GM12873 (cell line): ENCODE results near the gene NISCH.

Experiments used
- TF ChIP-seq, protein P1 (sequence below): IDR thresholded peaks from 2 replicates; pipeline ENCODE4 v1.5.1; 2012; ENCODE audit warnings: low read depth, mild to moderate bottlenecking, moderate library complexity, low read length, control low read depth; ENCODE audit not compliant: insufficient read depth; ENCODE audit errors: missing control alignments

Gene NISCH

DNA sequence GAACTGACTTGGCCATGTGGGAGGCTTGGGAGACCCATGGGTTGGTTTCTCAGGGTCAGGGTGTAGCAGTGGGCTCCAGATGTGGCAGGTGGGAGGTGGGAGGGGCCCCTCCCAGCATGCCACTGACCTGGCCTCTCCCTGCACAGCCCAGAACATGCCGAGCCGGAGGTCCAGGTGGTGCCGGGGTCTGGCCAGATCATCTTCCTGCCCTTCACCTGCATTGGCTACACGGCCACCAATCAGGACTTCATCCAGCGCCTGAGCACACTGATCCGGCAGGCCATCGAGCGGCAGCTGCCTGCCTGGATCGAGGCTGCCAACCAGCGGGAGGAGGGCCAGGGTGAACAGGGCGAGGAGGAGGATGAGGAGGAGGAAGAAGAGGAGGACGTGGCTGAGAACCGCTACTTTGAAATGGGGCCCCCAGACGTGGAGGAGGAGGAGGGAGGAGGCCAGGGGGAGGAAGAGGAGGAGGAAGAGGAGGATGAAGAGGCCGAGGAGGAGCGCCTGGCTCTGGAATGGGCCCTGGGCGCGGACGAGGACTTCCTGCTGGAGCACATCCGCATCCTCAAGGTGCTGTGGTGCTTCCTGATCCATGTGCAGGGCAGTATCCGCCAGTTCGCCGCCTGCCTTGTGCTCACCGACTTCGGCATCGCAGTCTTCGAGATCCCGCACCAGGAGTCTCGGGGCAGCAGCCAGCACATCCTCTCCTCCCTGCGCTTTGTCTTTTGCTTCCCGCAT is 31.8 kb downstream of the NISCH start:
- TF ChIP-seq, protein P1, sequence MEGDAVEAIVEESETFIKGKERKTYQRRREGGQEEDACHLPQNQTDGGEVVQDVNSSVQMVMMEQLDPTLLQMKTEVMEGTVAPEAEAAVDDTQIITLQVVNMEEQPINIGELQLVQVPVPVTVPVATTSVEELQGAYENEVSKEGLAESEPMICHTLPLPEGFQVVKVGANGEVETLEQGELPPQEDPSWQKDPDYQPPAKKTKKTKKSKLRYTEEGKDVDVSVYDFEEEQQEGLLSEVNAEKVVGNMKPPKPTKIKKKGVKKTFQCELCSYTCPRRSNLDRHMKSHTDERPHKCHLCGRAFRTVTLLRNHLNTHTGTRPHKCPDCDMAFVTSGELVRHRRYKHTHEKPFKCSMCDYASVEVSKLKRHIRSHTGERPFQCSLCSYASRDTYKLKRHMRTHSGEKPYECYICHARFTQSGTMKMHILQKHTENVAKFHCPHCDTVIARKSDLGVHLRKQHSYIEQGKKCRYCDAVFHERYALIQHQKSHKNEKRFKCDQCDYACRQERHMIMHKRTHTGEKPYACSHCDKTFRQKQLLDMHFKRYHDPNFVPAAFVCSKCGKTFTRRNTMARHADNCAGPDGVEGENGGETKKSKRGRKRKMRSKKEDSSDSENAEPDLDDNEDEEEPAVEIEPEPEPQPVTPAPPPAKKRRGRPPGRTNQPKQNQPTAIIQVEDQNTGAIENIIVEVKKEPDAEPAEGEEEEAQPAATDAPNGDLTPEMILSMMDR, result no peak

DNA sequence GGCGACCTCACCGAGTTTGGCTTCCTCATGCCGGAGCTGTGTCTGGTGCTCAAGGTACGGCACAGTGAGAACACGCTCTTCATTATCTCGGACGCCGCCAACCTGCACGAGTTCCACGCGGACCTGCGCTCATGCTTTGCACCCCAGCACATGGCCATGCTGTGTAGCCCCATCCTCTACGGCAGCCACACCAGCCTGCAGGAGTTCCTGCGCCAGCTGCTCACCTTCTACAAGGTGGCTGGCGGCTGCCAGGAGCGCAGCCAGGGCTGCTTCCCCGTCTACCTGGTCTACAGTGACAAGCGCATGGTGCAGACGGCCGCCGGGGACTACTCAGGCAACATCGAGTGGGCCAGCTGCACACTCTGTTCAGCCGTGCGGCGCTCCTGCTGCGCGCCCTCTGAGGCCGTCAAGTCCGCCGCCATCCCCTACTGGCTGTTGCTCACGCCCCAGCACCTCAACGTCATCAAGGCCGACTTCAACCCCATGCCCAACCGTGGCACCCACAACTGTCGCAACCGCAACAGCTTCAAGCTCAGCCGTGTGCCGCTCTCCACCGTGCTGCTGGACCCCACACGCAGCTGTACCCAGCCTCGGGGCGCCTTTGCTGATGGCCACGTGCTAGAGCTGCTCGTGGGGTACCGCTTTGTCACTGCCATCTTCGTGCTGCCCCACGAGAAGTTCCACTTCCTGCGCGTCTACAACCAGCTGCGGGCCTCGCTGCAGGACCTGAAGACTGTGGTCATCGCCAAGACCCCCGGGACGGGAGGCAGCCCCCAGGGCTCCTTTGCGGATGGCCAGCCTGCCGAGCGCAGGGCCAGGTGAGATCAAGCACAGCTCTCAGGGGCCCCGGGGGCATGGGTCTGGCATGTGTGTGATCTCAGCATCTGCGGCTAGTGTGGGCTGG is 32.6 kb downstream of the NISCH start:
- TF ChIP-seq, protein P1, result no peak

DNA sequence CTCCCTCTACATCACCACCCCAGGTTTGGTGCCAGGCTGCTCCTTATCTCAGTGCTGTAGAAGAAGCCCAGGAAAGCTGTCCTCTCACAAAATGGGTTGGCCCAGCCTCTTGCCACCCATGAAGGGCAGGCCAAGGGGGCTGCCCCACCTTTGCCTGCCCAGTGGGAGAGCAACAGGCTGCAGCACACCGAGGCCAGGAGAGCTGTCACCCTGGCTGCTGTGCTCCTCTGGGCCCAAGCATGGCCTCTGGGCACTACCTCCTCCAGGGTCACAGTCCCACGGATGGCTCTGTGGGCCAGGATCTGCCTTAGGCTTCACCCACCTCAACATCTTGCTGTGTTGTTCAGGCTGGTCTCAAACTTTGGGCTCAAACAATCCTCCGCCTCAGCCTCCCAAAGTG is 33.3 kb downstream of the NISCH start:
- TF ChIP-seq, protein P1, result no peak

DNA sequence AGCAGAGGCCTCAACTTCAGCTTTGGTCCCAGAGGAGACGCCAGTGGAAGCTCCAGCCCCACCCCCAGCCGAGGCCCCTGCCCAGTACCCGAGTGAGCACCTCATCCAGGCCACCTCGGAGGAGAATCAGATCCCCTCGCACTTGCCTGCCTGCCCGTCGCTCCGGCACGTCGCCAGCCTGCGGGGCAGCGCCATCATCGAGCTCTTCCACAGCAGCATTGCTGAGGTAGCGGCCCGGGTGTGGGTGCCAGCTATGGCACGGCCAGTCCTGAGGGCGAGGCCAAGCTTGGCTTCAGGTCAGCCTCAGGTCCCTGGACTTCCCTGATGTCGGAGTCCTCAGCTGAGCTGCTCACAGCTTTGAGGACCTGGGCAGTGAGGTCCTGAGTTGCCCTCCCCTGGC is 34.0 kb downstream of the NISCH start:
- TF ChIP-seq, protein P1, result no peak

DNA sequence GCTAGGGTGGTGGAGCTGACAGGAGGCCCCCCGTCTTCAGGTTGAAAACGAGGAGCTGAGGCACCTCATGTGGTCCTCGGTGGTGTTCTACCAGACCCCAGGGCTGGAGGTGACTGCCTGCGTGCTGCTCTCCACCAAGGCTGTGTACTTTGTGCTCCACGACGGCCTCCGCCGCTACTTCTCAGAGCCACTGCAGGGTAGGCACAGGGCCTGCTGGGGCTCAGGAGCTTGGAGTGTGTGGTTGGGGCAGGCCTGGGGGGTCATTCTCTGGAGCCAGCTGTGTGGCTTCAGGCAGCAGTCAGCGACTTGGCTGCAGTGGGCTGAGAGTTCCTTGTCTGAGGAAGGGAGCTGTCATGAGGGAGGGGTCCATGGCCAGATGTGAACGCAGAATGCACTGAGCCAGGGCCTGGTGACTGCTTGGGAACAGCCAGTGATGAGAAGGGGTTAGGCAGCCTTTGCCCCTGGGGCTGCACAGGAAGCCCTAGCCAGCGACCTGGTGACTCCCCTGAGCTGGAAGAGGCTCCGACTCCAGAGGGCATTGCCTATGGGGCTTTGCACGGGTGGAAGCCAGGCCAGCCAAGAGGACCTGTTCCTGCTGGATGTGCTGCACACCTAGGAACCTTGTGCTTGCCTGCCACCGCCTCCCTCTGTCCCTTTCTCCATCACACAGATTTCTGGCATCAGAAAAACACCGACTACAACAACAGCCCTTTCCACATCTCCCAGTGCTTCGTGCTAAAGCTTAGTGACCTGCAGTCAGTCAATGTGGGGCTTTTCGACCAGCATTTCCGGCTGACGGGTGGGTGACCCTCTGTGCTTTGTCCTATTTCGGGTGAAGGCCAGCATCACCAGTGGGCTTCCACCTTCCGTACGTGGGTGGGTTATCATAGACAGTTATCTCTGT is 34.9 kb downstream of the NISCH start:
- TF ChIP-seq, protein P1, result no peak

DNA sequence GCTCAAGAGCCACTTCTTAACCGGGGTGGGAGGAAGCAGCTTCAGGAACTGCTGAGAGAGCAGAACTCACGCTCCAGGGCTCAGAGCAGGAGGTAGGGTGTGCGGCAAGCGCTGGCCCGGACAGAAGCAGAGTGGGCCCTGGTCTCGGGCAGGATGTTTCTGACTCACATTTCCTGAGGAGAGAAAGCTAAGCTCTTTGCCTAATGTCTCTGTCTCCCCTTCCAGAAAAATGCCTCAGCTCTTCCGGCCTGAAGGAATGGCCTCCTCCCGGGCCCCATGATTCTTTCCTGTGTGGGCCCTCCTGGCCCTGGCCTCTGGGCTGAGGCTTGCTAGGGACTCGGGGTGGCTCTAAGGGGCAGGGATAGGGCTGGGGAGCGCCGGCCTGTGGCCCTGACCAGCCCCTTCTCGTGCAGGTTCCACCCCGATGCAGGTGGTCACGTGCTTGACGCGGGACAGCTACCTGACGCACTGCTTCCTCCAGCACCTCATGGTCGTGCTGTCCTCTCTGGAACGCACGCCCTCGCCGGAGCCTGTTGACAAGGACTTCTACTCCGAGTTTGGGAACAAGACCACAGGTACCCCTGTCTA is 35.6 kb downstream of the NISCH start:
- TF ChIP-seq, protein P1, result no peak

DNA sequence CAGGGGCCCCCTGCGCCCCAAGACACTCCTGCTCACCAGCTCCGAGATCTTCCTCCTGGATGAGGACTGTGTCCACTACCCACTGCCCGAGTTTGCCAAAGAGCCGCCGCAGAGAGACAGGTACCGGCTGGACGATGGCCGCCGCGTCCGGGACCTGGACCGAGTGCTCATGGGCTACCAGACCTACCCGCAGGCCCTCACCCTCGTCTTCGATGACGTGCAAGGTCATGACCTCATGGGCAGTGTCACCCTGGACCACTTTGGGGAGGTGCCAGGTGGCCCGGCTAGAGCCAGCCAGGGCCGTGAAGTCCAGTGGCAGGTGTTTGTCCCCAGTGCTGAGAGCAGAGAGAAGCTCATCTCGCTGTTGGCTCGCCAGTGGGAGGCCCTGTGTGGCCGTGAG is 36.7 kb downstream of the NISCH start:
- TF ChIP-seq, protein P1, result no peak
